GM06990 (cell line): ENCODE results near the gene RFX7.

Experiments used
- DNase-seq: peaks from one replicate; pipeline ENCODE4 v3.0.0-alpha.2; 2011; ENCODE audit not compliant: insufficient read length; ENCODE audit errors: extremely low read depth
- H3K27me3 ChIP-seq: replicated peaks from 2 replicates; pipeline ENCODE4 v1.6.0; 2011; ENCODE audit warnings: low read length; ENCODE audit not compliant: control insufficient read depth, insufficient read depth
- H3K36me3 ChIP-seq: 2 replicates; pipeline ENCODE4 v1.5.1; 2011; ENCODE audit warnings: low read length; ENCODE audit not compliant: control insufficient read depth, insufficient read depth
- H3K4me3 ChIP-seq: replicated peaks from 2 replicates; pipeline ENCODE4 v1.5.1; 2011; ENCODE audit warnings: low read depth, mild to moderate bottlenecking, control low read depth, low read length
- TF ChIP-seq, protein P1 (sequence below): IDR thresholded peaks from 2 replicates; pipeline ENCODE4 v1.5.1; 2011; ENCODE audit warnings: low read length, control low read depth, mild to moderate bottlenecking, inconsistent platforms; ENCODE audit not compliant: insufficient read depth, poor library complexity, severe bottlenecking

RFX7 gene

GRCh38 chr15:56232058-56232457 lies 11.6 kb downstream of the RFX7 start:
- Histone ChIP-seq H3K36me3 (peaks cover 6% of the 10 kb centered on the region), H3K4me3 (no peak overlapping the region), H3K27me3 (no peaks in the 10 kb centered on the region)
- no peak for DNase-seq
- TF ChIP-seq, protein P1, sequence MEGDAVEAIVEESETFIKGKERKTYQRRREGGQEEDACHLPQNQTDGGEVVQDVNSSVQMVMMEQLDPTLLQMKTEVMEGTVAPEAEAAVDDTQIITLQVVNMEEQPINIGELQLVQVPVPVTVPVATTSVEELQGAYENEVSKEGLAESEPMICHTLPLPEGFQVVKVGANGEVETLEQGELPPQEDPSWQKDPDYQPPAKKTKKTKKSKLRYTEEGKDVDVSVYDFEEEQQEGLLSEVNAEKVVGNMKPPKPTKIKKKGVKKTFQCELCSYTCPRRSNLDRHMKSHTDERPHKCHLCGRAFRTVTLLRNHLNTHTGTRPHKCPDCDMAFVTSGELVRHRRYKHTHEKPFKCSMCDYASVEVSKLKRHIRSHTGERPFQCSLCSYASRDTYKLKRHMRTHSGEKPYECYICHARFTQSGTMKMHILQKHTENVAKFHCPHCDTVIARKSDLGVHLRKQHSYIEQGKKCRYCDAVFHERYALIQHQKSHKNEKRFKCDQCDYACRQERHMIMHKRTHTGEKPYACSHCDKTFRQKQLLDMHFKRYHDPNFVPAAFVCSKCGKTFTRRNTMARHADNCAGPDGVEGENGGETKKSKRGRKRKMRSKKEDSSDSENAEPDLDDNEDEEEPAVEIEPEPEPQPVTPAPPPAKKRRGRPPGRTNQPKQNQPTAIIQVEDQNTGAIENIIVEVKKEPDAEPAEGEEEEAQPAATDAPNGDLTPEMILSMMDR, result no peak

GRCh38 chr15:56228854-56229253 lies 14.8 kb downstream of the RFX7 start:
- TF ChIP-seq, protein P1, result no peak
- DNase-seq, result no peak
- peaks cover 6% of the 10 kb centered on the region for H3K36me3 ChIP-seq
- no peaks in the 10 kb centered on the region for H3K27me3 ChIP-seq
- no peak overlapping the region for H3K4me3 ChIP-seq

GRCh38 chr15:56228352-56228751 lies 15.3 kb downstream of the RFX7 start:
- peaks cover 5% of the 10 kb centered on the region for H3K36me3 ChIP-seq
- H3K4me3 ChIP-seq, result no peak overlapping the region
- H3K27me3 ChIP-seq, result no peaks in the 10 kb centered on the region
- TF ChIP-seq, protein P1, result no peak
- no peak for DNase-seq

DNA sequence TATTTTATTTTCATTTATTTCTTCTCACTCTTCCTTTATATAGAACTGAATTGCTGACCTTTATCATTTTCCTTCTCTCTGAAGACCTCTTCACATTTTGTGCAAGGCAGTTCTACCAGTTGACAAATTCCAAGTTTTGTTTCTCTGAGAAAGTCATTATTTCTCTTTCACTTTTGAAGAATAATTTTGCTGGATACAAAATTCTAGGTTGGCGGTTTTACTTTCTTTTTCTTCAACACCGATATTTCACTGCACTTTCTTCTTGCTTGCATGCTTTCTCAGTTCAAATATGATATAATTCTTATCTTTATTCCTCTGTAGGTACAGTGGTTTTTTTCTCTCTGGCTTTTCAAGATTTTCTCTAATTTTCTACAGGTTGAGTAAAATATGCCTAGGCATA lies 15.9 kb downstream of the RFX7 start:
- H3K36me3 ChIP-seq, result peaks cover 5% of the 10 kb centered on the region
- DNase-seq, result no peak
- TF ChIP-seq, protein P1, result no peak

DNA sequence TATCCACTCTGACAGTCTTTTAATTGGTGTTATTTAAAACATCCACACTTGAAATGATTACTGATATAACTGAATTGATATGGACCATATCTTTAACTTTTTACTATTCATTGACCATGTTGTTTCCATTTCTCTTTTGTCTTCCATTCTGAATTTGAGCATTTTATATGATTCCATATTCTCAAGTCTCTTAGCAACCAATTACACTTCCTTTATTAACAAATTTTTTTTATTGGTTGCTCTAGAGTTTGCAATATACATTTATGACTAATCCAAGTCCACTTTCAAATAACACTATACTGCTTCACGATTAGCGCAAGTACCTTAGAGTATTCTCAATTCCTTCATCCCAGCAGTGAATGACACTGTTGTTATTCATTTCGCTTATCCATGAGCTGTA lies 16.4 kb downstream of the RFX7 start:
- H3K36me3 ChIP-seq, result peaks cover 5% of the 10 kb centered on the region
- H3K27me3 ChIP-seq, result no peaks in the 10 kb centered on the region
- H3K4me3 ChIP-seq, result no peak overlapping the region
- DNase-seq, result no peak
- TF ChIP-seq, protein P1, result no peak

More for the DNA sequence above, 15.9 kb downstream of the RFX7 start:
- Histone ChIP-seq H3K27me3 (no peaks in the 10 kb centered on the region), H3K4me3 (no peak overlapping the region)

DNA sequence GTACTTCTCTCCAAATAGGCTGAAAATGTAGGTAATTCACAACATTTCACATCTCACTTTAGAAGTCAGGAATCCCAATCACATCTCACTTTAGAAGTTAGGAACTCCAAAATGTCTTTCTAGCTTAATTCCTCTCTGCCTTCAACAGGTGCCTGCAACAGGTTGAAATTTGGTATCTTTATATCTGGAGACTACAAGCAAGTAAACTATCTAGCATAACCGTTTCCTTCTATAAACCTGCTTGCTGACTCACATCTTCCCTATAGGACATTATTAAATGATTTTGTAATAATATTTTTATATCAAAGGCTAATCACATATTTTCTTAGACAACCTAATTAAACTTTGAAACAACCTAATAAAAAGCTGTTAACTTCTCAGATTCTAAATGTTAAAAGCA lies 18.2 kb downstream of the RFX7 start:
- no peak for DNase-seq
- TF ChIP-seq, protein P1, result no peak
- Histone ChIP-seq H3K4me3 (no peak overlapping the region), H3K27me3 (no peaks in the 10 kb centered on the region), H3K36me3 (no peaks in the 10 kb centered on the region)
